Lung (tissue), 12 donors: ENCODE results near the gene CACNA1C. TPM values are rescaled to one million over a fixed set of nuclear protein-coding genes. Genes with fewer than 3 reads are reported as not detected.

Source experiments
- ATAC-seq: fragments of 200-7000 bp; cut with Tn5 transposase; one replicate; pipeline ENCODE4 v1.9.1; 2020; ENCODE audit warnings: moderate number of reproducible peaks; ENCODE audit not compliant: insufficient read depth, low FRiP score
- DNase-seq, 3 donors: peaks; one replicate each; pipeline ENCODE4 v3.0.0-alpha.2; 2013 to 2017
- H3K27ac ChIP-seq, 2 donors: one replicate each; pipeline ENCODE4 v1.5.1; 2013; ENCODE audit warnings: mild to moderate bottlenecking in 2 of 2, moderate library complexity in 2 of 2, control low read depth in 1 of 2, inconsistent platforms in 1 of 2, low read depth in 1 of 2, low read length in 1 of 2
- H3K27me3 ChIP-seq, 3 donors: one replicate each; pipeline ENCODE4 v1.5.1; 2013; ENCODE audit warnings: low read length in 2 of 3; ENCODE audit not compliant: control insufficient read depth in 3 of 3, insufficient read depth in 3 of 3
- H3K36me3 ChIP-seq, 4 donors: one replicate each; pipeline ENCODE4 v1.5.1; 2013; ENCODE audit warnings: low read length in 4 of 4, mild to moderate bottlenecking in 1 of 4, moderate library complexity in 1 of 4; ENCODE audit not compliant: control insufficient read depth in 4 of 4, insufficient read depth in 4 of 4
- H3K4me1 ChIP-seq, 5 donors: one replicate each; pipeline ENCODE4 v1.5.1; 2013; ENCODE audit warnings: low read length in 5 of 5, mild to moderate bottlenecking in 2 of 5, moderate library complexity in 1 of 5; ENCODE audit not compliant: control insufficient read depth in 5 of 5, insufficient read depth in 5 of 5
- H3K4me3 ChIP-seq: one replicate; pipeline ENCODE4 v1.5.1; 2013; ENCODE audit warnings: mild to moderate bottlenecking, control low read depth, moderate library complexity
- H3K9ac ChIP-seq, 2 donors: one replicate each; pipeline ENCODE4 v1.5.1; 2013; ENCODE audit warnings: low read length in 2 of 2, control low read depth in 1 of 2; ENCODE audit not compliant: insufficient read depth in 1 of 2
- H3K9me3 ChIP-seq, 4 donors: one replicate each; pipeline ENCODE4 v1.5.1; 2013; ENCODE audit warnings: low read length in 3 of 4, mild to moderate bottlenecking in 1 of 4, moderate library complexity in 1 of 4; ENCODE audit not compliant: control insufficient read depth in 4 of 4, insufficient read depth in 3 of 4
- WGBS, 2 donors: extraction: QIAGEN DNeasy Blood & Tissue Kit; methylation state at CpG; one replicate each; pipeline ENCODE4 v1.1.7; 2013; 5-methylcytosine and 5-hydroxymethylcytosine counted together
- polyA plus RNA-seq, 2 donors: library from polyadenylated mRNA; stranded (reverse); fragments of 200-250 nt; gene quantifications; one replicate each; pipeline ENCODE4 v1.2.1, GENCODE V29; 2013
- total RNA-seq, 2 donors: library from RNA; depleted of rRNA in 1 of 2; stranded (reverse); fragments of >200 nt in 1 of 2; gene quantifications; one replicate each; pipeline ENCODE4 v1.2.1, GENCODE V29; 2014 to 2021
- TF ChIP-seq, protein P1 (sequence below): IDR thresholded peaks from 2 replicates; pipeline ENCODE4 v1.5.1; 2012; ENCODE audit warnings: mild to moderate bottlenecking; ENCODE audit errors: control extremely low read depth, extremely low read depth
- donor health status: control.
- donor health status: control.
- donor health status: Bipolar disorder and iron deficiency.
- donor health status: healthy.
- donor health status: DM: yes; HTN: yes; CAD: no.

The CACNA1C gene
- total and polyA plus RNA-seq, 4 donors = 3.2 to 17.5 (median 7.5) TPM

DNA sequence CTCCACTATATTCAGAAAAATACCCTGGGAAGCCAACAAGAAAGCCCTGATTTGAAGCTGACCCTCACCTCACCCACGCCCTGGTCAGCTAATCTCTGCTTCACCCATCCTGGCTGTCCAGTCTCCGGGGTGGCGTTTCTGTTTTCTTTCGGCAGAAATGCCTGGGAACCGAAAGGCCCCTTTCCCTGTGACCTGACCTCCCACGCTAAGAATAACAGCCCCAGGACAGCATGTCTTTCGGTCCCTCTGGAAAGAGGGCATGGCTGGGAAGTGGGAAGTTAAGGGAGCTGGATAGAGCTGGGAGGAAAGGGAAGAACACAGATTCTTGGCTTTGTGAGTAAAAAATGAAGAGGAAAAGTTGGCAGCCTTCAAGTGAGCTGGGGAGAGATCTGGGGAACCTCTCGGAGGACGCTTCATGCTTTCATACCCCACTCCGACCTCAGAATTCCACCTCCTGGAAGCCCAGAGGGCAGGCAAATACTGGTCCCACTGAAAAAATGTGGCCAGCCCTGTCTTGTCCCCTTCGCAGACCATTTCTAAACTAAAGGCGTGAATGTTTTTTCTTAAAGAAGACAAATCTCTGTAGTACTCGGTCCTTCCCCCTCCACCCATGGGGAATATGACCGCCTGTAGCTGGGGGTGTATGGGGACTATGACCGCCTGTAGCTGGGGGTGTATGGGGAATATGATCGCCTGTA is 579.0 kb downstream of the CACNA1C start:
- Histone ChIP-seq H3K27ac (peak overlapping the region in 1 of 2 donors; percentile 10), H3K4me3 (no peak overlapping the region), H3K4me1 (peaks cover 0 to 17% (median 0%) of the 10 kb centered on the region in 5 donors), H3K9ac (peak overlapping the region in 1 of 2 donors; percentile 19), H3K36me3 (peaks cover 0 to 6% (median 4%) of the 10 kb centered on the region in 4 donors), H3K9me3 (peaks cover 0 to 2% (median 0%) of the 10 kb centered on the region in 4 donors), H3K27me3 (peaks cover 0 to 8% (median 0%) of the 10 kb centered on the region in 3 donors)
- peak in 2 of 3 donors; percentile 53 to 70 for DNase-seq
- ATAC-seq = no peak
- 71 to 83% methylated on average over 16 of the region's 16 CpGs for WGBS, 2 donors
- TF ChIP-seq, protein P1, sequence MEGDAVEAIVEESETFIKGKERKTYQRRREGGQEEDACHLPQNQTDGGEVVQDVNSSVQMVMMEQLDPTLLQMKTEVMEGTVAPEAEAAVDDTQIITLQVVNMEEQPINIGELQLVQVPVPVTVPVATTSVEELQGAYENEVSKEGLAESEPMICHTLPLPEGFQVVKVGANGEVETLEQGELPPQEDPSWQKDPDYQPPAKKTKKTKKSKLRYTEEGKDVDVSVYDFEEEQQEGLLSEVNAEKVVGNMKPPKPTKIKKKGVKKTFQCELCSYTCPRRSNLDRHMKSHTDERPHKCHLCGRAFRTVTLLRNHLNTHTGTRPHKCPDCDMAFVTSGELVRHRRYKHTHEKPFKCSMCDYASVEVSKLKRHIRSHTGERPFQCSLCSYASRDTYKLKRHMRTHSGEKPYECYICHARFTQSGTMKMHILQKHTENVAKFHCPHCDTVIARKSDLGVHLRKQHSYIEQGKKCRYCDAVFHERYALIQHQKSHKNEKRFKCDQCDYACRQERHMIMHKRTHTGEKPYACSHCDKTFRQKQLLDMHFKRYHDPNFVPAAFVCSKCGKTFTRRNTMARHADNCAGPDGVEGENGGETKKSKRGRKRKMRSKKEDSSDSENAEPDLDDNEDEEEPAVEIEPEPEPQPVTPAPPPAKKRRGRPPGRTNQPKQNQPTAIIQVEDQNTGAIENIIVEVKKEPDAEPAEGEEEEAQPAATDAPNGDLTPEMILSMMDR = no peak

DNA sequence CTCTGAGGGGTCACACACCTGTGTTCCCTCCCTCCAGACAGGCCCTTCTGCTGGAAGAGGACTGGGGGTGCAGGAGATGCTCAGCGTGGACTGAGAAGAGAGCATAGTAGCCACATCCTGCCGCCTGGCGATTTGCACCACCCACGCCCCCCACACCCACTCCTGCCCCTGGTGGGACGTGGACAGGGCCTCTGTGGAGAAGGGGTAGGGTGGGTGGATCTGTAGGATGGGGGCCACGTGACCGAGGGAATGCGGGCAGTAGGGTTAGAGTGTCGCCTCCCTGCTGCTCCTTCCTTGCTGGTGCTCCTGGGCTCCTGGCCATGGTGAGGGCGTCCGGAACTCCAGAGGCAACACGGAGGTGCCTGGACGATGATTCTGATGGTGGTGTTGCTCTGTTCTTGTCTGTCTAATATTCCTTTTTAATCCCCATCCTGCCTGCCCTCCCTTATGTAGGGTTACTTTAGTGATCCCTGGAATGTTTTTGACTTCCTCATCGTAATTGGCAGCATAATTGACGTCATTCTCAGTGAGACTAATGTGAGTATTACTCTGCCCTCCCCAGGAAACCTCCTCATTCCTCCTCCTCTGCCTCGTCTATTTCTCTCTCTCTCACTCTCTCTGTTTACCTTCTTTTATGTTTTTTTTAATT is 580.5 kb downstream of the CACNA1C start:
- WGBS, 2 donors = 84 to 90% methylated on average over 16 of the region's 16 CpGs
- no peak for DNase-seq
- Histone ChIP-seq H3K36me3 (peaks cover 0 to 6% (median 4%) of the 10 kb centered on the region in 4 donors), H3K9ac (no peak overlapping the region), H3K9me3 (peaks cover 0 to 2% (median 0%) of the 10 kb centered on the region in 4 donors), H3K4me1 (peaks cover 0 to 24% (median 0%) of the 10 kb centered on the region in 5 donors), H3K4me3 (no peak overlapping the region), H3K27me3 (peaks cover 0 to 7% (median 0%) of the 10 kb centered on the region in 3 donors), H3K27ac (no peak overlapping the region)
- ATAC-seq = no peak
- TF ChIP-seq, protein P1 = no peak

DNA sequence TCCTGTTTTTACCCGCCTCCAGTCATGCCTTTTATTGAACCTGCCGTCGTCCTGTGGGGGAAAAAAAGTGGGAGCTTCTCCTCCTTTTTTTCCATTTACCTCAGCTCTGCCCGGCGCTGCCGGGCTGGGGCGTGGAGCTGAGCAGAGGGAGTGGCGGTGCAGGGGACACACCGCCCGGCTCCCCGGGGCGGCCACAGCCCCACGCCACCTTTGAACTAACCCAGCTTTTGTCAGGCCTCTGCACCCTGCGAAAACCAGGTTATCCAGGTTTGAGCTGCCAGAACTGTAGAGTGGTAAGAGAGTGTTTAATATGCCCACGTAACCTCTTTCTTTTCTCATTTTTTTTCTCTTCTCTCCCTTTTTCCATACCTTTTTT is 581.0 kb downstream of the CACNA1C start:
- TF ChIP-seq, protein P1 = no peak
- Histone ChIP-seq H3K27ac (no peak overlapping the region), H3K27me3 (peaks cover 0 to 7% (median 0%) of the 10 kb centered on the region in 3 donors), H3K36me3 (peaks cover 0 to 6% (median 4%) of the 10 kb centered on the region in 4 donors), H3K9me3 (peaks cover 0 to 2% (median 0%) of the 10 kb centered on the region in 4 donors), H3K9ac (no peak overlapping the region), H3K4me3 (no peak overlapping the region), H3K4me1 (peaks cover 0 to 24% (median 0%) of the 10 kb centered on the region in 5 donors)
- 82 to 83% methylated on average over 15 of the region's 15 CpGs for WGBS, 2 donors
- ATAC-seq (no peak), DNase-seq (no peak)
